WTC11 (cell line): ENCODE results near the gene COLGALT1. TPM values are rescaled to one million over a fixed set of nuclear protein-coding genes. Genes with fewer than 3 reads are reported as not detected.

Experiments
- ATAC-seq: fragments of 200-7000 bp; cut with Tn5 transposase; 2 replicates; pipeline ENCODE4 v1.10.0; 2021; ENCODE audit warnings: mild to moderate bottlenecking, moderate library complexity
- CTCF ChIA-PET: fragments of 300-600 bp; sonication (Branson Sonifier 250); formaldehyde crosslinking; loops from one replicate; lab custom pipeline; 2021; ENCODE audit warnings: antibody characterized with exemption; lab: Charles Lee
- POLR2A ChIA-PET: fragments of 350-600 bp; sonication (Branson Sonifier 250); formaldehyde crosslinking; loops from one replicate; lab custom pipeline; 2021; ENCODE audit warnings: antibody characterized with exemption; lab: Charles Lee
- DNase-seq: peaks from one replicate; pipeline ENCODE4 v3.0.0; 2021; ENCODE audit warnings: low spot score
- H3K27ac Mint-ChIP-seq: 2 replicates; pipeline ENCODE4 v1.8.0; 2021; ENCODE audit warnings: mixed read lengths
- H3K27me3 Mint-ChIP-seq: 2 replicates; pipeline ENCODE4 v1.8.0; 2021; ENCODE audit warnings: low read depth, mild to moderate bottlenecking, moderate library complexity, mixed read lengths
- H3K36me3 Mint-ChIP-seq: 2 replicates; pipeline ENCODE4 v1.8.0; 2021; ENCODE audit warnings: mixed read lengths
- H3K4me1 Mint-ChIP-seq: 2 replicates; pipeline ENCODE4 v1.8.0; 2022; ENCODE audit warnings: mixed read lengths
- H3K4me3 Mint-ChIP-seq: 2 replicates; pipeline ENCODE4 v1.8.0; 2021; ENCODE audit warnings: mild to moderate bottlenecking, moderate library complexity, mixed read lengths
- H3K9me3 Mint-ChIP-seq: 2 replicates; pipeline ENCODE4 v1.8.0; 2021; ENCODE audit warnings: mixed read lengths
- ETV6 ChIP-seq: sonication (generic); formaldehyde crosslinking; IDR thresholded peaks from 2 replicates; pipeline ENCODE4 v1.8.1; 2022; ENCODE audit warnings: mild to moderate bottlenecking, missing genetic modification reagents
- FOXP1 ChIP-seq: sonication (generic); formaldehyde crosslinking; IDR thresholded peaks from 2 replicates; pipeline ENCODE4 v1.8.0; 2022; ENCODE audit warnings: missing genetic modification reagents, mild to moderate bottlenecking, moderate library complexity, borderline replicate concordance
- SP1 ChIP-seq: sonication (generic); formaldehyde crosslinking; conservative IDR thresholded peaks from 2 replicates; pipeline ENCODE4 v1.8.1; 2022; ENCODE audit warnings: missing genetic modification reagents
- ZNF138 ChIP-seq: sonication (generic); formaldehyde crosslinking; conservative IDR thresholded peaks from 2 replicates; pipeline ENCODE4 v1.8.1; 2022; ENCODE audit warnings: mild to moderate bottlenecking, moderate library complexity, missing genetic modification reagents
- ZNF263 ChIP-seq: sonication (generic); formaldehyde crosslinking; IDR thresholded peaks from 2 replicates; pipeline ENCODE4 v1.8.1; 2022; ENCODE audit warnings: low read depth, mild to moderate bottlenecking, moderate library complexity, missing genetic modification reagents
- ZNF317 ChIP-seq: sonication (generic); formaldehyde crosslinking; IDR thresholded peaks from 2 replicates; pipeline ENCODE4 v1.8.1; 2023; ENCODE audit warnings: low read depth, mild to moderate bottlenecking, moderate library complexity, missing genetic modification reagents, borderline replicate concordance
- total RNA-seq: library from RNA; stranded (reverse); gene quantifications from 3 replicates; pipeline ENCODE4 v1.2.3, GENCODE V29; 2021
- TF ChIP-seq, protein P1 (sequence below): sonication (generic); formaldehyde crosslinking; IDR thresholded peaks from 2 replicates; pipeline ENCODE4 v1.8.1; 2023; ENCODE audit warnings: mild to moderate bottlenecking, missing genetic modification reagents
- TF ChIP-seq, protein P2 (sequence below): sonication (generic); formaldehyde crosslinking; IDR thresholded peaks from 2 replicates; pipeline ENCODE4 v1.8.1; 2023; ENCODE audit warnings: mild to moderate bottlenecking, missing genetic modification reagents, moderate library complexity
- TF ChIP-seq, protein P3 (sequence below): sonication (generic); formaldehyde crosslinking; IDR thresholded peaks from 2 replicates; pipeline ENCODE4 v1.8.0; 2022; ENCODE audit warnings: mild to moderate bottlenecking, missing genetic modification reagents
- TF ChIP-seq, protein P4 (sequence below): sonication (generic); formaldehyde crosslinking; IDR thresholded peaks from 2 replicates; pipeline ENCODE4 v1.8.0; 2023; ENCODE audit warnings: missing genetic modification reagents
- TF ChIP-seq, protein P5 (sequence below): sonication (generic); formaldehyde crosslinking; conservative IDR thresholded peaks from 2 replicates; pipeline ENCODE4 v1.8.1; 2023; ENCODE audit warnings: mild to moderate bottlenecking, low read depth, missing genetic modification reagents, moderate library complexity
- TF ChIP-seq, protein P6 (sequence below): sonication (generic); formaldehyde crosslinking; IDR thresholded peaks from 2 replicates; pipeline ENCODE4 v1.8.1; 2022; ENCODE audit warnings: low read depth, missing genetic modification reagents, borderline replicate concordance

COLGALT1 gene
- total RNA-seq, 1 experiment from 2014 or later = 54.0 TPM

DNA sequence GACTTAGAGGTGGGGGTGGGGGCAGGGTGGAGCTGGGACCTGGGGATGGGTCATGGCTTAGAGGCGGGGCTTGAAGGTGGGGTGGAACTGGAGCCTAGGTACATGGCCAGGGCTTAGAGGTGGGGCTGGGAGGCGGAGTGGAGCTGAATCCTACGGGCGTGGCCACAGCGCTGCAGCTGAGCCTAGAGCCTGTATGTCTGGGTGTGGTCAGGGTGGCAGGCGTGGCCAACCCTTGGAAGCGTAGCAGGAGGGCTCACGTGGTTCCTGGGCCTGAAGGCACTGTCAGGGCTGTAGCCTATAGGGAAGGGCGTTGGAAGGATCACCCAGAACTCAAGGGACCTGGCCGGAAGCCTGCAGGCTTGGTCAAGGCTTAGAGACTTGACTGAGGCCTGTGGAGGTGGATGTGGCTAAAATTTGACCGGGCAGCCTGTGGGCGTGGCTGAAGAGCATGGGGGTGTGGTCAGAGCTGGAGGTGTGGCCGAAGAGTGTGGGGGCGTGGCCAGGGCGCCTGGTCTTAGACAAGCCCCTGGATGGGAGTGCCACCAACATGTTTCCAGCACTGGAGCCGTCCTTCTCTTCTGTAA is 24.3 kb downstream of the COLGALT1 start (continued):
- TF ChIP-seq, protein P1, sequence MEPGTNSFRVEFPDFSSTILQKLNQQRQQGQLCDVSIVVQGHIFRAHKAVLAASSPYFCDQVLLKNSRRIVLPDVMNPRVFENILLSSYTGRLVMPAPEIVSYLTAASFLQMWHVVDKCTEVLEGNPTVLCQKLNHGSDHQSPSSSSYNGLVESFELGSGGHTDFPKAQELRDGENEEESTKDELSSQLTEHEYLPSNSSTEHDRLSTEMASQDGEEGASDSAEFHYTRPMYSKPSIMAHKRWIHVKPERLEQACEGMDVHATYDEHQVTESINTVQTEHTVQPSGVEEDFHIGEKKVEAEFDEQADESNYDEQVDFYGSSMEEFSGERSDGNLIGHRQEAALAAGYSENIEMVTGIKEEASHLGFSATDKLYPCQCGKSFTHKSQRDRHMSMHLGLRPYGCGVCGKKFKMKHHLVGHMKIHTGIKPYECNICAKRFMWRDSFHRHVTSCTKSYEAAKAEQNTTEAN (CRISPR knock-in tag) = no peak
- TF ChIP-seq SP1 (CRISPR knock-in tag) (peak; percentile 58; the same call in 1 of the 2 replicates), ZNF263 (CRISPR knock-in tag) (no peak)
- TF ChIP-seq, protein P2, sequence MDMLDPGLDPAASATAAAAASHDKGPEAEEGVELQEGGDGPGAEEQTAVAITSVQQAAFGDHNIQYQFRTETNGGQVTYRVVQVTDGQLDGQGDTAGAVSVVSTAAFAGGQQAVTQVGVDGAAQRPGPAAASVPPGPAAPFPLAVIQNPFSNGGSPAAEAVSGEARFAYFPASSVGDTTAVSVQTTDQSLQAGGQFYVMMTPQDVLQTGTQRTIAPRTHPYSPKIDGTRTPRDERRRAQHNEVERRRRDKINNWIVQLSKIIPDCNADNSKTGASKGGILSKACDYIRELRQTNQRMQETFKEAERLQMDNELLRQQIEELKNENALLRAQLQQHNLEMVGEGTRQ (CRISPR knock-in tag) = peak; percentile 88
- TF ChIP-seq, protein P3, sequence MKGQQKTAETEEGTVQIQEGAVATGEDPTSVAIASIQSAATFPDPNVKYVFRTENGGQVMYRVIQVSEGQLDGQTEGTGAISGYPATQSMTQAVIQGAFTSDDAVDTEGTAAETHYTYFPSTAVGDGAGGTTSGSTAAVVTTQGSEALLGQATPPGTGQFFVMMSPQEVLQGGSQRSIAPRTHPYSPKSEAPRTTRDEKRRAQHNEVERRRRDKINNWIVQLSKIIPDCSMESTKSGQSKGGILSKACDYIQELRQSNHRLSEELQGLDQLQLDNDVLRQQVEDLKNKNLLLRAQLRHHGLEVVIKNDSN = peak; percentile 89

DNA sequence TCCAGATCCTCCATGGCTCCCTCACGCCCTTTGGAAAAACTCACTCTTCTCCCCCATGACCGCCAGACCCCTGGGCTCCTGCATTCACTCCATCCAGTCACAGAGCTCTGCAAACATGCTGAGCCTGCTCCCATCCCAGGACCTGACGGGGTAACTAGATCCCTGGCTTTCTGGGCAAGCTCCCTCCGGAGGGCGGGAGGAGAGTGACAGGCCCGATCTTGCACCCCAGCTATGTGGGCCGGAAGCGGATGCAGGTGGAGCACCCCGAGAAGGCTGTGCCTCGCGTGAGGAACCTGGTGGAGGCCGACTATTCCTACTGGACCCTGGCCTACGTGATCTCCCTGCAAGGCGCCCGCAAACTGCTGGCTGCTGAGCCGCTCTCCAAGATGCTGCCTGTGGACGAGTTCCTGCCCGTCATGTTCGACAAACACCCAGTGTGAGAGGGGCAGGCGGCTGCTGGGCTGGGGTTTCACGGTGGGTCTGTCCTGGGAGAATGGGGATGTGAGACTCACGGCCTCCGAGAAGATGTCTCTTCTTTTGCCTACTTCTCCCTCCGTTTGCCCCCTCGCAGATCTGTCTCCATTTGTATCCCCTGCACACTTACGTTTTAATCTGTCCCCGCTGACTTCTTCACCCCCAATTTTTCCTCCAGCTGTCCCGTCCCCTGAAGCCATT is 25.2 kb downstream of the COLGALT1 start:
- no peak overlapping the region for H3K4me3 Mint-ChIP-seq
- H3K27ac Mint-ChIP-seq = peak overlapping the region; percentile 97
- H3K9me3 Mint-ChIP-seq = no peaks in the 10 kb centered on the region
- POLR2A ChIA-PET = interaction anchor here (0.9 to 1.8 kb wide), 4 partner anchors 25 to 250 kb away, joined by 3 to 11 read pairs (median 4); partner anchors contain the start of gene PGLS
- no peaks in the 10 kb centered on the region; the same call in 1 of the 2 replicates for H3K27me3 Mint-ChIP-seq
- no peak for TF ChIP-seq ETV6 (CRISPR knock-in tag)
- 0 out of 2 replicates have a peak, but pooled peaks have one; percentile 26 for TF ChIP-seq FOXP1 (CRISPR knock-in tag)
- TF ChIP-seq ZNF317 (CRISPR knock-in tag) = no peak
- TF ChIP-seq, protein P4, sequence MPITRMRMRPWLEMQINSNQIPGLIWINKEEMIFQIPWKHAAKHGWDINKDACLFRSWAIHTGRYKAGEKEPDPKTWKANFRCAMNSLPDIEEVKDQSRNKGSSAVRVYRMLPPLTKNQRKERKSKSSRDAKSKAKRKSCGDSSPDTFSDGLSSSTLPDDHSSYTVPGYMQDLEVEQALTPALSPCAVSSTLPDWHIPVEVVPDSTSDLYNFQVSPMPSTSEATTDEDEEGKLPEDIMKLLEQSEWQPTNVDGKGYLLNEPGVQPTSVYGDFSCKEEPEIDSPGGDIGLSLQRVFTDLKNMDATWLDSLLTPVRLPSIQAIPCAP (CRISPR knock-in tag) = no peak
- TF ChIP-seq, protein P5, sequence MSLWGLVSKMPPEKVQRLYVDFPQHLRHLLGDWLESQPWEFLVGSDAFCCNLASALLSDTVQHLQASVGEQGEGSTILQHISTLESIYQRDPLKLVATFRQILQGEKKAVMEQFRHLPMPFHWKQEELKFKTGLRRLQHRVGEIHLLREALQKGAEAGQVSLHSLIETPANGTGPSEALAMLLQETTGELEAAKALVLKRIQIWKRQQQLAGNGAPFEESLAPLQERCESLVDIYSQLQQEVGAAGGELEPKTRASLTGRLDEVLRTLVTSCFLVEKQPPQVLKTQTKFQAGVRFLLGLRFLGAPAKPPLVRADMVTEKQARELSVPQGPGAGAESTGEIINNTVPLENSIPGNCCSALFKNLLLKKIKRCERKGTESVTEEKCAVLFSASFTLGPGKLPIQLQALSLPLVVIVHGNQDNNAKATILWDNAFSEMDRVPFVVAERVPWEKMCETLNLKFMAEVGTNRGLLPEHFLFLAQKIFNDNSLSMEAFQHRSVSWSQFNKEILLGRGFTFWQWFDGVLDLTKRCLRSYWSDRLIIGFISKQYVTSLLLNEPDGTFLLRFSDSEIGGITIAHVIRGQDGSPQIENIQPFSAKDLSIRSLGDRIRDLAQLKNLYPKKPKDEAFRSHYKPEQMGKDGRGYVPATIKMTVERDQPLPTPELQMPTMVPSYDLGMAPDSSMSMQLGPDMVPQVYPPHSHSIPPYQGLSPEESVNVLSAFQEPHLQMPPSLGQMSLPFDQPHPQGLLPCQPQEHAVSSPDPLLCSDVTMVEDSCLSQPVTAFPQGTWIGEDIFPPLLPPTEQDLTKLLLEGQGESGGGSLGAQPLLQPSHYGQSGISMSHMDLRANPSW (CRISPR knock-in tag) = no peak
- TF ChIP-seq, protein P6, sequence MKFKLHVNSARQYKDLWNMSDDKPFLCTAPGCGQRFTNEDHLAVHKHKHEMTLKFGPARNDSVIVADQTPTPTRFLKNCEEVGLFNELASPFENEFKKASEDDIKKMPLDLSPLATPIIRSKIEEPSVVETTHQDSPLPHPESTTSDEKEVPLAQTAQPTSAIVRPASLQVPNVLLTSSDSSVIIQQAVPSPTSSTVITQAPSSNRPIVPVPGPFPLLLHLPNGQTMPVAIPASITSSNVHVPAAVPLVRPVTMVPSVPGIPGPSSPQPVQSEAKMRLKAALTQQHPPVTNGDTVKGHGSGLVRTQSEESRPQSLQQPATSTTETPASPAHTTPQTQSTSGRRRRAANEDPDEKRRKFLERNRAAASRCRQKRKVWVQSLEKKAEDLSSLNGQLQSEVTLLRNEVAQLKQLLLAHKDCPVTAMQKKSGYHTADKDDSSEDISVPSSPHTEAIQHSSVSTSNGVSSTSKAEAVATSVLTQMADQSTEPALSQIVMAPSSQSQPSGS (CRISPR knock-in tag) = no peak
- no peak for TF ChIP-seq ZNF138 (CRISPR knock-in tag)
- H3K4me1 Mint-ChIP-seq = peaks cover 32% of the 10 kb centered on the region
- no peak for ATAC-seq
- peaks cover 13% of the 10 kb centered on the region for H3K36me3 Mint-ChIP-seq
- CTCF ChIA-PET = interaction anchor here (0.6 to 2.3 kb wide), 24 partner anchors 9 to 352 kb away, joined by 3 to 63 read pairs (median 4); partner anchors contain the start of genes CCDC124, PGLS and RPL18A
- peak; percentile 46 for DNase-seq
